ENCODE measurements around the gene TUBGCP3. TPM values are rescaled to one million over a fixed set of nuclear protein-coding genes. Genes with fewer than 3 reads are reported as not detected.

TUBGCP3 gene
- total RNA-seq, 2 donors from 2014 or later: 31.0 to 32.9 TPM

- no peak overlapping the region for H3K4me3 ChIP-seq
- no peak for TF ChIP-seq CTCF (IDR thresholded peaks at IDR 0.05)
- H3K27ac ChIP-seq: no peak overlapping the region
- H3K4me1 ChIP-seq (ENCODE audit: control insufficient read depth in 1 of 2, low read depth in 2 of 2): no peaks in the 10 kb centered on the region
- H3K27me3 ChIP-seq (replicated peaks; ENCODE audit: insufficient read depth): no peaks in the 10 kb centered on the region
- H3K9me3 ChIP-seq: no peaks in the 10 kb centered on the region
- no peaks in the 10 kb centered on the region for H3K36me3 ChIP-seq
- ATAC-seq (ENCODE audit: insufficient number of reproducible peaks, low FRiP score, low read depth) (no peak), DNase-seq (ENCODE audit: low spot score) (no peak)
Measured at GRCh38 chr13:112477070-112477619, 110.8 kb downstream of the TUBGCP3 start.

- TF ChIP-seq CTCF (IDR thresholded peaks at IDR 0.05): no peak
- H3K4me1 ChIP-seq (ENCODE audit: control insufficient read depth in 1 of 2, low read depth in 2 of 2): no peaks in the 10 kb centered on the region
- ATAC-seq (ENCODE audit: insufficient number of reproducible peaks, low FRiP score, low read depth): no peak
Measured at GRCh38 chr13:112475889-112476288, 112.1 kb downstream of the TUBGCP3 start.

GRCh38 chr13:112474869-112475268, 113.1 kb downstream of the TUBGCP3 start:
- no peak for TF ChIP-seq CTCF (IDR thresholded peaks at IDR 0.05)
- DNase-seq (ENCODE audit: low spot score): no peak
- H3K9me3 ChIP-seq: peaks cover 3% of the 10 kb centered on the region

More at GRCh38 chr13:112475889-112476288, 112.1 kb downstream of the TUBGCP3 start:
- no peak for DNase-seq (ENCODE audit: low spot score)
- Histone ChIP-seq H3K9me3 (peaks cover under 1% of the 10 kb centered on the region), H3K4me3 (no peak overlapping the region), H3K27me3 (replicated peaks; ENCODE audit: insufficient read depth) (no peaks in the 10 kb centered on the region), H3K27ac (no peak overlapping the region), H3K36me3 (no peaks in the 10 kb centered on the region)

GRCh38 chr13:112473818-112474217, 114.1 kb downstream of the TUBGCP3 start:
- H3K4me1 ChIP-seq (ENCODE audit: control insufficient read depth in 1 of 2, low read depth in 2 of 2): no peaks in the 10 kb centered on the region
- H3K36me3 ChIP-seq: no peaks in the 10 kb centered on the region
- ATAC-seq (ENCODE audit: insufficient number of reproducible peaks, low FRiP score, low read depth) (no peak), DNase-seq (ENCODE audit: low spot score) (no peak)
- H3K4me3 ChIP-seq: no peak overlapping the region
- no peak overlapping the region for H3K27ac ChIP-seq
- TF ChIP-seq CTCF (IDR thresholded peaks at IDR 0.05): no peak
- H3K27me3 ChIP-seq (replicated peaks; ENCODE audit: insufficient read depth): no peaks in the 10 kb centered on the region
- H3K9me3 ChIP-seq: peaks cover 3% of the 10 kb centered on the region

More at GRCh38 chr13:112474869-112475268, 113.1 kb downstream of the TUBGCP3 start:
- no peak for ATAC-seq (ENCODE audit: insufficient number of reproducible peaks, low FRiP score, low read depth)
- no peaks in the 10 kb centered on the region for H3K4me1 ChIP-seq (ENCODE audit: control insufficient read depth in 1 of 2, low read depth in 2 of 2)
- H3K27ac ChIP-seq: no peak overlapping the region
- no peaks in the 10 kb centered on the region for H3K27me3 ChIP-seq (replicated peaks; ENCODE audit: insufficient read depth)
- H3K4me3 ChIP-seq: no peak overlapping the region
- no peaks in the 10 kb centered on the region for H3K36me3 ChIP-seq

GRCh38 chr13:112469071-112469745, 118.7 kb downstream of the TUBGCP3 start:
- peaks cover 3% of the 10 kb centered on the region for H3K9me3 ChIP-seq
- no peak overlapping the region for H3K4me3 ChIP-seq
- H3K4me1 ChIP-seq (ENCODE audit: control insufficient read depth in 1 of 2, low read depth in 2 of 2): no peaks in the 10 kb centered on the region
- H3K36me3 ChIP-seq: no peaks in the 10 kb centered on the region
- DNase-seq (ENCODE audit: low spot score) (no peak), ATAC-seq (ENCODE audit: insufficient number of reproducible peaks, low FRiP score, low read depth) (no peak)
- TF ChIP-seq CTCF (IDR thresholded peaks at IDR 0.05): no peak
- no peak overlapping the region for H3K27ac ChIP-seq
- H3K27me3 ChIP-seq (replicated peaks; ENCODE audit: insufficient read depth): no peaks in the 10 kb centered on the region
